NOMO-1 treated with dmso at 0.1 percent for 144 hours (cell line): ENCODE data around the gene CDKN2B-AS1.

Source experiments
- DNase-seq: peaks from one replicate; lab custom pipeline; 2025; ENCODE audit not compliant: unreplicated experiment; lab: John Stamatoyannopoulos, UW

Gene CDKN2B-AS1

DNA sequence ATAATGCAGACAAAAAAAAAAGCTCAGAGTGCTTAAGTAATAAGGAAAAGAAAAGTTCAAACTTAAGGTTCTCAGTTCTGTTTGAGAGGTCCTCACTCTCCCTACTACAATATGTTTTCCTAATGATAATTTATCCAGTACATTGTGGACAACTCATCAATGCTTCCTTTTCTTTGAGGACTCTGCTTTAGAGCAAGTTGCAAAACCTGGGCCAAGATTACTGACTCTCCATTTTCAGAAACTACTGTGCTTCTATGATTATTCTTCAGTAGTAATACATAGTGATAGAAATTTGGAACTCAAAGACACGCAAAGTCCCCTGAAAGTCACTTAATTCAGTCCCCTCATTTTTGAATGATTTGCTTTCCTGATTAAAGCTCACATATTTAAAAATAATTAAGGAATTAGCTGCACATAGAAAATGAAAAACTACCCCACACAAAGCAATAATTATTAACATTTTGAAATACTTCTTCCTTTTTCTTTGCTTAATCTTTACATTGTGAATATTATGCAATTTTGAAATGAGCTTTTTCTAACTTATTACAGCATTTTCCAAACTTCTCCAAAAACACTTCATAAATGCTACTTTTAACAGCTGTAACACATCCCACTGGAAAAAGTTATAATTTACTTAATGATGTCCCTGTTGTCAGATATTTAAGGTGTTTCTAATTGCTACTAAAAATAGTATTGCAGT, 11.6 kb upstream of the CDKN2B-AS1 start:
- DNase-seq = no peak

DNA sequence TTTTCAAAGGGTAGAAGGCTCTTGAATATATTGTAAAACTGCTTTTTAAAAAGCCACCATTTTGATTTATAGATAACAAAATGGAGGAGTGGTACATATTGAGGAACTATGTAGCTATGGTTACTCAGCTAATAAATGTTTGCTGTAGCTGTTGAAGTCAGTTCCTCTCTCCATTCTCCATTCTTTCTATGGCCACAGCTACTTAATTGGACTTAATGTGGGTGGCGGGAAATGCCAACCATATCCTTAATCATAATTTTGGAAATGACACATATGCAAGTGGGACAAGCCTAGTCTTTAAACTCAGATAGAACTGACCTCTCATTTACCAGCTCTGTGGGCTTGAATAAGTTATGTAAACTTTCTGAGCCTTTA, 11.0 kb upstream of the CDKN2B-AS1 start:
- DNase-seq = no peak

- no peak for DNase-seq
Measured at GRCh38 chr9:21984101-21984500, 10.5 kb upstream of the CDKN2B-AS1 start.

- no peak for DNase-seq
Measured at GRCh38 chr9:21985964-21986667, 8.5 kb upstream of the CDKN2B-AS1 start.

DNA sequence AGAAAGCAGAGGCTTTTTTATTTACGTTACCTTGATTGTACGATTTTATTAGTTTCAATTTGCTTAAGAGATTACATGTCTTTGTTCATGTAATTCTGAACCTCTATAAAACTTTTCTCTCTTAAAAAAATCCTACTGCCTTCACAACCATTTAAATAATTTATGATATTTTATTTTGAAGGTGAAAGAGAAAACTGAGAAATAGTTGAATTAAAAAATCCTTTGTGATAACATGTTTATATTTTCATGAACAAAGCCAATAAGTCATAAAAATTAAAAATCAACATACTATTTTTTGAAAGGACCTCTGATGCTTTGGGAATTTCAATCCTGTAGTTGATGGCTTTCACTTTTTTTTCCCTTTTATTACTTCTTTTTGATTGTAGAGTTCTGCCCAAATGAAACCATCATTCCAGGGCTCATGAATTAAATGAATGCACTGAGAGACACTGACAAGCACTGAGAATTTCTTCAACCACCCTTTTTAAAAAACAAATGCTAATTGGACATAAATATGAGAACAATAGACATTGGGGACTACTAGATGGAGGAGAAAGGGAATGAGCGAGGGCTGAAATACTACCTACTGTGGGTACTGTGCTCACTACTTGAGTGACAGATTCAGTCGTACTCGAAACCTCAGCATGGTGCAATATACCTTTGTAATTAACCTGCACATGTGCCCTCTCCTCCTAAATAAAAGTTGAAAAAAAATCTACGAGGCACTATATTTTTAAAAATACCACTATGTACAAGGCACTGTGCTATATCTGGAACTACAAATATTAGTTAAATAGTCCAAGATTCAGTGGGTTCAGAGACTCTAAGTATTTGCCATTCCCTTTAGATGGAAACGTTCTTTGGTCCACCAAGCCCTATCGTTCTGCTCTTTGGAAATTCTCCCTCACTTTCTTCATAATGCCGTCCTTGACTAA, 6.3 kb upstream of the CDKN2B-AS1 start:
- no peak for DNase-seq

DNA sequence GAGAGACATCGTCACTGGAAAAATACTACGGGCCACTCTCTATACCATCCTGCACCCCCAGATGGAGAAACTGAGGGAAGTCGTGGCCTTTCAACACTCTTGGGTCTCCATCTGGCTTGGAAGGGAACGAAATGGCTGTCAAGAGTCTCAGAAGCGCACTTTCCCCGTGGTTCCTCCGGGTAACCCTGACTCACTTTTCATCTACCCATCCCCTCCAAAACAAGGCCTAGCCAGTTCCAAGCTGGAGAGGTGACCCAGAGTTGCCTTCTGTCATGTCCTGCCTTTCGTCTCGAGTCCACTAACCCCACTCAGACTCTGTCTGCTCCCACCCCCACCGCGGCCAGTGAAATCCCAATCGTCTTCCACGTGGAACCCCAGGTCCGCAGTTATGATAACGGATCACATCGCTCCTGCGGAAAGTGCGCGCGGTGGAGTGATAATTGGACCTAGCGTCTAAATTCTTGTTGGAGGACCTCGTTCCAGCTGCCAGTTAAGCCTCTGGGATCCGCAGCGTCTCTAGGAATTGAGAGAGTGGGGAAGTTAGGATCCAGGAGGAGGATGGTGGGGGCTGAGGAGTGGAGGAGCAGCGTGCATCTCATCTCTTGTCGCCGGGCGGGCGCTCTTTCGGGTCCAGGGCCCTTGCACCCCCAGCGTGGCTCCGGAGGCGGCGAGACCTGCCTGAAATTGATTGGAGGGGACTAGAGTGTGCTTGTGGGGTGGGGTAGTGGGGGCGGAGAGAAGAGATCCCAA, 5.0 kb upstream of the CDKN2B-AS1 start:
- no peak for DNase-seq

DNA sequence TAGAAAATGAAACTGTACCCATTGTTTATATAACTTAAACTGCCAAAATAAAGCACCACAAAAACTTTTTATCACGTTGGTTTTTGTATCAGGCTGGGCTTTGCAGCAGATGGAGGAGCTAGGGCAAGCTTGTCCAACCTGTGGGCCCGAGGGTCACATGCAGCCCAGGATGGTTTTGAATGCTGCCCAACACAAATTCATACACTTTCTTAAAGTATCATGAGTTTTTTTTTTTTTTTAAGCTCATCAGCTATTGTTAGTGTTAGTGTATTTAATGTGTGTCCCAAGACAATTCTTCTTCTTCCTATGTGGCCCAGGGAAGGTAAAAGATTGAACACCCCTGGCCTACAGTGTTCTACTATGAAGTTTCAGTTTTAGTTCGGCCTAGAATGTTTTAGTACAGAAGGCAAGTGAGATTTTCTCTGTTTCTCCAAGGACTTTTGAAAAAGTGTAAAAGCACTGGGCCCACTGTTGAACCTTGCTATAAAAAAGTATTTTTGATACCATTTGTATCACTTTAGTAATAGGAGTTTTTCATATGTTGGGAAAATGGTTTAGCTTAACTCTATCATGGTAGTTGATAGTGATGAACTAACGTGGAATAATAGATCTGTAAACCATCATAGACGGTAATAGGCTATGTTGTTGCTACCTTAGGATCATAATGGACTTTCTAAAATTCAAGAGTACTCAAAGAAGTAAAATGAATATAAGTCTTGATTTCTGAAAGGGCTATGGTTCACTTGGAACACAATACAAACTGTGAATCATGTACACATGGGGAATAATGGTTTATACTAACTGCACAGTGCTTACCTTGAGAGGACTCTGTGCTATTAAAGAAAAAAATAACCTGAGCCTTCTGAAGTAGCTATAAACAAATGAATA, 3.3 kb upstream of the CDKN2B-AS1 start:
- no peak for DNase-seq

- no peak for DNase-seq
Measured at GRCh38 chr9:21993007-21993406, 1.6 kb upstream of the CDKN2B-AS1 start.

DNA sequence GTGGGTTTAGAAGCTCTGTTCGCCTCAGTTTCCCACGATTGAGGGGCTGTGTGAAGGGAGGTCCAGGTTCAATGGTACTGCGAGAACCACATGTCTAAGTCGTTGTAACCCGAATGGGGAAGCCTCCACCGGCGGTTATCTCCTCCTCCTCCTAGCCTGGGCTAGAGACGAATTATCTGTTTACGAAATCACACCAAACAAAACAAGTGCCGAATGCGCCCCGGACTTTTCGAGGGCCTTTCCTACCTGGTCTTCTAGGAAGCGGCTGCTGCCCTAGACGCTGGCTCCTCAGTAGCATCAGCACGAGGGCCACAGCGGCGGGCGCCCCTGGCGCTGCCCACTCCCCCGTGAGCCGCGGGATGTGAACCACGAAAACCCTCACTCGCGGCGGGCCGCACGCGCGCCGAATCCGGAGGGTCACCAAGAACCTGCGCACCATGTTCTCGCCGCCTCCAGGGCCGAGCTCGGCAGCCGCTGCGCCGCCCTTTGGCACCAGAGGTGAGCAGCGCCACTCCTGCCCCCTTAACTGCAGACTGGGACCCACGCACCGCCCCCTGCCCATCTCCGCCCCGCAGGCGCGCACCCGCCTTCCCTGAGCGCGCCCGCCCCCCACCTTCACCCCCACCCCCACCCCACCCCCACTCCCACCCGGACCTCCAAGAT, 567 bp upstream of the CDKN2B-AS1 start, which contains the start of gene CDKN2A:
TSS of gene CDKN2A (minus strand) at position 500 of the 663 bp plus-strand sequence.
- DNase-seq = no peak

- no peak for DNase-seq
Measured at GRCh38 chr9:21995006-21995665, 545 bp downstream of the CDKN2B-AS1 start.

DNA sequence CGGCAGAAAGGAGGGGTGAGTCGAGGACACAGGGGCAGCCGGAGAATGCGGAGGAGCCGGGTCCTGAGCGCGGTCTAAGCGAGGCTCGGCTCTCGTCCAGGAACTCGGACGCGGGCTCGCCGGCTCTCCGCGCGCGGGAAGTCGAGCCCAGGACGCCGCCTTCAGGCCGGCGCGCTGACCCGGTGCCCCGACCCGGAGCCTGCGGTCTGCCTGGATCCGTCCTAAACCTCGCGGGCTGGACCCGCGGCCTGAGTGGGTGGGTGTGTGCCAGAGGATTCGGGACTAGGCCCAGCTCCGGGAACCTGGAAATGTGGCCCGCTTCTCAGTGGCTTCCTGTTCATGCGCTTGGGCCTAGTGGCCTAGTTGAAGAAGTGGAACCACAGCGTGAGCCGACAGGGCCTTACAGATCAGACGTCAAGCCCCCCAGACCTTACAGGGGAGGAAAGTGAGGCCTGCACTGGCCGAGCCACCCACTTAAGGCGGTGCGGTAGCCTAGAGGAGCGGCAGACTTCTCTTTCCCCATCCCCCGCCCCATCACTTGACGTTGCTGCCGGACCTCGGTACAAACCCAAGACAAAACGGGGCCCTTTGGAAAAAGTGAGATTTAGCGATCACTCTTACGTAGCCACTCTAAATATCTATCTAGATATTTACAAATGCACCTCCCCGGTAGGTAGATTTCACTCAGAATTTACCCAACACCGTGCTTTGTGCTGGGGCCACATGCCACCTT, 1.2 kb downstream of the CDKN2B-AS1 start:
- no peak for DNase-seq

- DNase-seq = no peak
Measured at GRCh38 chr9:21996438-21996837, 1.8 kb downstream of the CDKN2B-AS1 start.

DNA sequence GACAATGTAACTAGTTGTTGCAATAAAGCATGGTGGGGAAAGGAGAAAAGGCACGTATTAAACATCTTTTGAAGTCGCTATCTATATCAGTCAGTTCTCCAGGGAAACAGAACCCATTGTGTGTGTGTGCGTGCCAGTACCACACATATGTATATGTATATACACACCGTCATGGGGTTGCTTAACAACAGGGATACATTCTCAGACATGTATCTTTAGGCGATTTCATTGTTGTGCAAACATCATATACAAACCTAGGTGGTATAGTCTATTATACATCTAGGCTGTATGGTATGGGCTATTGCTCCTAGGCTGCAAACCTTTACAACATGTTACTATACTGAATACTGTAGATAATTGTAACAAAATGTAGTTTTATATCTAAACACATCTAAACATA, 2.3 kb downstream of the CDKN2B-AS1 start:
- no peak for DNase-seq

DNA sequence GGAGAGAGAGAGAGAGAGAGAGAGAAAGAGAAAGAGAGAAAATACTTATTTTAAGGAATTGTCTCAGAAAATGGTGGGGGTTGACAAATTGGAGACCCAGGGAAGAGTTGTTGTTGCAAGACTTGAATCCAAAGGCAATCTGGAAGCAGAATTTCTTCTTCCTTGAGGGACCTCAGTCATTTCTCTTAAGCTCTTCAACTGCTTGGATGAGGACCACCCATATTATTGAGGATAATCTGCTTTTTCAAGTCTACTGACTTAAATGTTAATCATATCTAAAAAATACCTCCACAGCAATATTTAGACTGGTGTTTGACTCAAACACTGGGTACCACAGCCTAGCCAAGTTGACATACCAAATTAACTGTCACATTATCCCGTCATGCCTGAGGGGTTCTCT, 2.9 kb downstream of the CDKN2B-AS1 start:
- DNase-seq = no peak

- DNase-seq = no peak
Measured at GRCh38 chr9:21998026-21998425, 3.4 kb downstream of the CDKN2B-AS1 start.

- no peak for DNase-seq
Measured at GRCh38 chr9:22002038-22002437, 7.4 kb downstream of the CDKN2B-AS1 start.

DNA sequence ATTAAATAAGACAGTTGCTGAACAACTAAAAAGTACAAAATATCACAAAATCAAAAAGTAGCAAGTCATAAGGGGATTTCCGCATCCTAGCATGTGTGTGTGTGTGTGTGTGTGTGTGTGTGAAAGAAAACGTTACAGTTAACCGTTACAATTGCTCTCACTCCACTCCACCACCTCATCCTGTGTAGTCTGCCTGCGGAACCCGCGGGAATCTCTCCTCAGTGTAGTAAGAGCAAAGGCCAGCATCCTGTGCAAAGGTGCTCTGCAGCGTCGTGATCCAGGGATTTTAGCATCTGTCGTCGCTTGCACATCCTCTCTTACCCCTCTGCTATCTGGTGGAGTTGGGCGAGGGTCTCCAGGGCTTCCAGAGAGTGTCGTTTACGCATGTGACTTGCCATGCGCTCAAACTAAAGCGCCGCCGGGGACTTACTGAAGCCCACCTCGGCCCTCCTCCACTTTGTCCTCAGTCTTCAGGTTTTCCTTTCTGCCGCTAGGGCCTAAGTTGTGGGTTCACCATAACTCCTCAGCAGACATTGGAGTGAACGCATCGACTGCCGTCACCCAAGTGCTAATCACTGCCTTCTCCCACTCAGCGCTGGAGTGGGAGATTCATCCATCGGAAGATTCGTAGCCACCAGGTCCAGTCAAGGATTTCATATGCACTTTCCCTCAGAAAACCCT, 10.6 kb downstream of the CDKN2B-AS1 start:
- no peak for DNase-seq
